DLD1 (cell line): Measurements from ENCODE around the gene ATG5.

Experiments used
- in situ Hi-C: cut with HindIII; loops from 2 replicates; pipeline ENCODE4 v1.10.0; 2017; ENCODE audit warnings: low sequenced_read_pairs

Gene ATG5

DNA sequence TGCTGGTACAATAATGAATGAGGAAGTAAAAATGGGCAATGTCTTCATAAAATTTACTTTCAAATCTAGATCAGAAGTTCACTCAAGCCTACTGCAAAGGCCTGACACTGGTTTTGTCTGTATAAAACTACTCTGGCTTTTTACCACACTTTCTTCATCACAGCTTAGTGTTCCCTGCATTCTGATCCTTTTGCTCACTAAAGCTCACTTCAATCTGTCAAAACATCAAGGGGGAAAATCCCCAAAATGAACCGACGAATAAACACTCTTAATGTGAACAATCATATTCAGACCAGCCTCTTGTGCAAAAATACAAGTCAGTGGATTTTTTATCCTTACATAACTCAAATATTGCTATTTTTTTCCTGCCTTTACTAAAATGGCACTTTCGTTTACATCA lies 140.9 kb downstream of the ATG5 start:
- in situ Hi-C loops = no loop called here

DNA sequence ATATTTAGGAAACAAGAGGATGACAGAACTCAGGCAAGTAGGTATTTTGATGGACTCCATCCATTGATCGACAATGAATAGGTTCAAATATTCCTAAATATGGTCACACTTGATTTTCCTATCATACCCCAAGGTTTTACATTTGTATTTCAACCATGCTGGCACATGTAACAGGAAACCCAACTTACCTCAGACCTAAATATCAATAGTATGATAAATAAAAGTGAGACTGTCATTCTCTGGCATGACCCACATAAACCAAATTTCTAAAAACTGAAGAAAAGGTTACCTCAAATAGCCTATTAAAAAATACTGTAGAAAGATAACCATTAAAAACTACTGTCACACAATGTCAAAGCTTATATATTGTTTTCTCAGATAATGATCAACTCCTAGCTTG lies 142.1 kb downstream of the ATG5 start:
- in situ Hi-C loops = no loop called here

DNA sequence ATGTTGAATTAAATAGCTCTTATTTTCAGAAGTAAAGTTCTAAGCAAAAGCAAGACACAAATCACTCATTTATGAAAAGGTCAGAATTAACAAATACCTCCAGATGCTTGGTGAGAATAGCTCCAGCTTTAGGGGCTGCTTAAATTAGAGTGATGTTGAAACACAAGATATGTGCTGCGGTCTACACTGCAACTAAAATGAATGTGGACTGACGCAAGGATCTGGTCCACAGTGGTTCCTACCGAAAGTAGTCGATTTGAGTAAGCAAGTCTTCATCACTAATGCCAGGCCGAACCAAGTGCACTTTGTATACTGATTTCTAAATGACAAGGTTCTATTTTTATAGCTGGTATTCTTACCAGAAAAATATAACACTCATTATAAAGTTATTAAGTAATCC lies 143.1 kb downstream of the ATG5 start:
- in situ Hi-C loops = no loop called here

DNA sequence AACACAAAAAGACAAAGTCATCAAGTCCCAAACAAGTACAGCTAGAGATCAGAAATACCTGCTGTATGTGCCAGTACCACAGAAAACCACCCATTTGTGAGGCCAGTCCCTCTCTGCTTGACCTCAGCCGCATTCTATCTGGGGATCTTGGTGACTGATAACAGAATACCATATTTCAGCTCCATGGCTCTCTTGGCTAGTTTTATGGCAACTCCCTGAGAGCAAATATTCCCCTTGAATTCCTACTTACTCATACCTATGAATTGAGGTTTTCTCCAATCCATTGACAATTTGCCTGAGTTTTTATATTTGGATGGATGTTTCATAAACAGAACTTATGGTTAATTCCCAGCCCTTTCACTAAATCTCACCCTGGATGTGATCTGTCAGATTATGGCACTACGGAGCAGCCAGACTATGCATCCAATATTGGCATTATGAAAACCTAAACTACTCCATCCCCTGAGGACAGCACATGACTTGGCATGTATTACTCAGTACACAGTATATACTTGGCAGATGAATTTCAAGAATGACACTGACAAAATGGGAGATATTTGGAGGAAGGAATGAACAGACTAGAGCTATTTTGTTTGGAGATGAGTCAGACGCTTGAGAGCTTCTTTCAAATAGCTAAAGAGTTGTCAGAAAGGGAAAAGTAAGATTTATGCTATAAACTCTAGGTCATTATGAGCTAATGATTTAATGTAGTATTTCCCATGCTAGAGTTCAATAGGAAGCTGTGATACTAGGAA lies 143.7 kb downstream of the ATG5 start:
- in situ Hi-C loops = no loop called here

DNA sequence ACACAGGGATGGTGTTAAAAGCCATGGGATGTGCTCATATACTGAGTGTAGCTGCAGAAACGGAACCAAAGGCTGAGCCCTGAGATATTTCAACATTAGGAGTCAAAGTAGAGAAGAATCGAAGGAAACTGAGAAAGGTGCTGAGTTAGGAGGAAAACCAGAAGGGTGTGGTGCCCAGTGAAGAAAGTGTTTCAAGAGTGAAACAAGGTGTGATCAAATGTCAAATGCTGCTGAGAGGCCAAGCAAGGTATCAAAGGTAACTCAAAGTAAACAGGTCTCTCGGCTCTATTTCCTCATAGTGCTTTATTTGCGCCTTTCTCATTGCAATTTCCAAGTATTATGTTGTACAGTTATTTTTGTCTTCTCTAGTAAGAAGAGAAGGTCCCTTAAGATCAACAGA lies 145.4 kb downstream of the ATG5 start:
- in situ Hi-C loops = no loop called here

DNA sequence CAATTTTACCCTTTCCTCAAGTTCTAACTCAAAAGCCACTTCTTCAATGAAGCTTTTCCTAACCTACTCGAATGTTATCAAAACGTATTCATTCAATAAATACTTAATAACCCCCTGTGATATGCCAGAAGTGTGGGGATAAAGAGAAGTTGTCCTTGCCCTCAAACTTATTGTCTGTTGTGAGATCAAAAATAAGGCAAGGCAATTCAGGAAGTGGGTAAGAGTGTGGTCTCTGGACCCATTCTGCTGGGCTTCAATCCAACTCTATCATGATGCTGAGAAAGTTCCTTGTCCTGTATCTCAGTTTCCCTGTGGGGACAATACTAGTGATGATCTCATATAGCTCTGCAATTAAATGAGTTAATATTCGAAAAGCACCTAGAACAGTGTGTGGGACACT lies 146.7 kb downstream of the ATG5 start:
- in situ Hi-C loops = no loop called here

DNA sequence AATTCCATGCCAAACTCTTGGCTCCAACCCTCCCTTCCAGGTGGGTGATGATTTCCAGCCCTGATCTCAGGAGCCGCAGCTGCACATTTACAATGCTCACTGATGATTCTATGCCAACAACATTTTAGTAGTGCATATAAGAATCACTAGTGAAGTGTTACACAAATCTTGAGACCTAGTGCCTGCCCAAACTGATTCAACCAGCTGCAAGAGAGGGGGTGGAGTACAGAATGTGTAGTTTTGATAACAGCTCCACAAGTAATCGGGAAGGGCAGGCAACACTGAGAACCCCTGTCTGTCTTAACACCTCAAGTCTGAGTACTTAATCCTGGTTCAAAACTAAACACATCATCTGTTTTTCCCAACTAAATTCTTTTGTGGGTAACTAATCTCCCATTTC lies 147.8 kb downstream of the ATG5 start:
- in situ Hi-C loops = no loop called here

DNA sequence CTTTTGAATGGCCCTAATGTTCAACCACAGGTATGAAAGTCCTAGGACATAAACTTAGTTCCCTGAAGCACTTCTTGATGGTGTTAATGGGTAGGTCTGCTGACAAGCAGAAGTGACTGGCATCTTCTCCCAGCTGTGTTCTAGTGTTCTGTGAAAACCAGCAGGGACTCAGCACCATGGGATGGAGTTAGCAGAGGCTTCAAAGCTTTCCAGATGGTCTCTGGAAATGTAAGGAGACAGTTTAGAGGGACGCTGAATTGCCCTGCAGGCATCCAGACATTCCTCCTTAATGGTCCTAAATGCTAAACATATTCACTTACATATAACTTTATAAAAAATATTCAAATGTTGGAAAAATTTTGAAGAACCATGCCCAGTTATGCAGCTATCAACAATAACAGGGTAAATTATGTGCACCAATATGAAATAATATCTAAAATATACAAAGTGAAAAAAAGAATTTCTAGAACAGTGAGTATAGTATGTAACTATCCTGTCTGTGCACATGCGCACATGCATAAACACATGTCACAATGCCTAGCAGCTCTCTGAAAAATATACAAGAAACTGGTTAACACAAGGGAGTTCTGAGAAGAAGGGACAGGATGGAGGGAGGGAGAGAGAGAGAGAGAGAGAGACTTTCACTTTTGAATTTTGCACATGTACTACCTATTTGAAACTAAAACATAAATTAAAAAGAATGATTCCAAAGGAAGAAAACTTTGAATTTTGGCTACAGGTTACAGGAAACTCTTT lies 152.3 kb downstream of the ATG5 start:
- in situ Hi-C loops = no loop called here

DNA sequence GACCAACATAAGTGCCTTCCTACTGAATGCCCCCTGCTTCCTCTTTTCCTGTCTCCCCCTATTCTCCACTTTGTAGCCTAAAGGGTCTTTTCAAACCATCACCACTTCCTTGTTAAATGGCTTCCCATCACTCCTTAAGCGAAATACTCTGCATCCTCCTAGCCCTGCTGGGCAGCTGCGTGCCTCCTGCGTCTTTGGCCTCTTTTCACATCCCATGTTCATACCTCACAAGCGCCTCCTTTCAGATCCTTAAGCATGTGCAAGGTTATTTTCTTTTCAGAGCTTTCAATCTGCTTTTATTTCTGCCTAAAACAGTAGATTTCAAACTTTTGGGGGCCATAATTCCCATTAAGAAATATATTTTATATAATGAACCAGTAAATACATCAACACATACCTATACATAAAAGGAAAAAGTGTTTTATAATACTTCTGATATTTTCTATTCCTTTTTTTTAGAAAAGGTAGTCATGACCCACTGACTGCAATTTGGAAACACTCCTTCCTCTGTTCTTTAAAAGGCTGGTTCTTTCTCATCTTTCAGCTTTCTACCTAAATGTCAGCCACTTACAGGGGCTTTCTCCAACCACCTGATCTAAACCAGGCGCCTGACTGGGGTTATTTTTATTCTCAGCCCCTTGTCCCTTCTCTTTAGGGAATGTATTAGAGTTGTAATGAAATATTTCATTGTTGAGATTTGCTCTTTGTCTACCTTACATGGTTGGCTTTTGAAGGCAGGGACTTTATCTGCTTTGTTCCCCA lies 155.3 kb downstream of the ATG5 start:
- in situ Hi-C loops = no loop called here

DNA sequence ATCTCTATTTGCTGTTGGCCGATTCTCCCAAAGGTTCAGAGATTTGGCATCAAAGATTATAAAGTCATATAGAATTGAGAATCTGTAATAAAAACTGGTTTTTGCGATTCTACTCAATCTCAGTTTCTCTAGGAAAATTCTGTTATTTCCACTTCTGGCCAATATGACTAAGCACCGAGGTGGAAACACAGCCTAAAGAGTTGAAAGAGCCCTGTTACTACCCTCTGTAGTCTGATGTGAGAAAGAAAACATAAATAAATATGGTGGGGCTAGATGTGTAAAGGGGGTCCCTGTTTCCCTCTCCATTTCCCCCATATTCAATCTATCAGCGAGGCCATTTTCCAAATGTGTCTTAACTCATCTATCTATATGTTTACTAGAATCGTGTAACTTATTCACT lies 156.0 kb downstream of the ATG5 start:
- in situ Hi-C loops = no loop called here

DNA sequence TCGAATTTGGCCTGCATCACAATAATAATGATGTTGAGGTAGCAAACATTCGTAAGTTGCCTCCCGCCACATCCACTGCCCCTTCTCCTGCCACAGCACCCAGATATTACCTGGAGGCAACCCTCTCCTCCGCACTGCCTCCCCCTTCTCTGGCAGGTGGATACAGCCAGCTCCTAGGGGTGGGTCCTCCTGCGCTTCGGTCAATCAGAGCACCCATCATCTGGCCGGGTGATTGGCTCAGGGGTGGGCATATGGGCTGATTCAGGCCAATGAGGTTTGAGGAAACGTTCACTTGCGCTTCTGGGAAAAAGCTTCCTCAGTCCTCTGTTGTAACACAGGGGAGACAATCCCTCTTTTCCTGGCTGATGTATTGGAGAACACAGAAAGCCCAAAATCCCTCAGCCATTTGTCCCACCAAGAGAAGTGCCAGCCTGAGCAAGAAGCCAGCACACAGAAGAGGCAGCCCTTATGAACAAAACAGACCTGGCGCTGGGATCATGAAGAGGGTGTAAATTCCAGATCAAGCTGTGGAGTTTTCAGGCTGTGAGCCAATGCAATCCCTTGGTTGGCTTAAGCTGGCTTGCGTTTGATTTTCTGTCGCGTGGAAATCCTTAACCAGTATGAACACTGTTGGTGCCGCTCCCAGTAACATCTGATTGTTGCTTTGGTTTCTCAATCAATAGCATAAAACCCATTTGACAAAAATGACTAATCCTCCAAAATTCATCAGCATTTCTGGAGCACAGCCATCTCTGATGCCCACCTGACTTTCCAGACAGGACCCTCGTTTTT lies 157.3 kb downstream of the ATG5 start:
- in situ Hi-C loops = no loop called here

DNA sequence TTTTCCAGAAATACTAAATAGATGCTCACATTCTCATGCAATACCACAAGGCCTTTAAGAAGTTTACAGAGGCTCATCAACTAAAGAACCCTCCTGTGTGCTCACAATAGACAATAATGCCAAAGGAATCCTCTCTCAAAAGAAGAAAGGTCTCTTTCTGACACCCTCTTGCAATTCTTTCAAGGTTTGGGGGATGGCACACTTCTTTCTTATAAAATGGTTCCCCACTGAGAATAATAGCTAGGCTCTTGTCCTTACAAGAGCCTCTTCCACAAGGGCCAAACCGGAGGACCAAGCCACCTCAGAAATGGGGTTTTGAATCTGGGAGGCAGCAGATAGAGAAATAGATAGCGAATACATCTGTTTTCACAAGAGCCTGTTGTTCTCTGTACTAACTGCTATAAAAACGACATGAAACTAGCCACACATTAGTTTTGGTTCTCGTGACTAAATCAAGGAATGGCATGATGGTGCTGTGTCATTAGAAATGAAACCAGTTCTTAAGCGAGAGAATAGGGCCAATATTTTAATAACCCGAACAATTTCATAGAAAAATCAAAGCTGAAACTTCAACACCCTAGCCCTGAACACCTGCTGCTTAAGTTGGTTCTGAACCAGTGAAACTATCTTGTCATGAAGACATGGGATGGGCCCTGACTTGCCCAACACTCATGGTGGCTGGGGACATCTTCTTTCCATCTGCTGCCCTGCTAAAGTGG lies 158.3 kb downstream of the ATG5 start:
- in situ Hi-C loops = no loop called here

DNA sequence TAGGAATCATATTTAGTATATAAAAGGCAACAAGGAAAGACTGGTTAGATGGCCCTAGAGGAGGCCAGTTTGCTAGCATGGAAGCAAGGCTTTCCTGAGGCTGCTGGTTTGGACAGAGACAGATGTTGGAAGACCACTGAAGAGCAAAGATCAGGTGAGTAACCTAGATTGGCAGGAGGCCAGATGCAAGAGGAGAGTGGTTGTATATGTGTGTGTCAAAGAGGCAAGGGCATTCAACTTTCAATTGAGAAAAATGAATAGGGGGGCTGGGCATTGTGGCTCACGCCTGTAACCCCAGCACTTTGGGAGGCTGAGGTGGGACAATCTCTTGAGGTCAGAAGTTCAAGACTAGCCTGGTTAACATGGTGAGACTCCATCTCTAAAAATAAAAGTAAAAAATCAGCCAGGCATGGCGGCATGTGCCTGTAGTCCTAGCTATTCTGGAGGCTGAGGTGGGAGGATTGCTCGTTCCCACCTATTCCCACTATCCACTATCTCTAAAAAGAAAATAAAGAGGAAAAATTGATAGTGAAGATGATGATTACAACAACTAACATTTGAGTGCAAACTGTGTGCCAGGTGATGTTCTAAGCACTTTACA lies 159.6 kb downstream of the ATG5 start:
- in situ Hi-C loops = no loop called here

DNA sequence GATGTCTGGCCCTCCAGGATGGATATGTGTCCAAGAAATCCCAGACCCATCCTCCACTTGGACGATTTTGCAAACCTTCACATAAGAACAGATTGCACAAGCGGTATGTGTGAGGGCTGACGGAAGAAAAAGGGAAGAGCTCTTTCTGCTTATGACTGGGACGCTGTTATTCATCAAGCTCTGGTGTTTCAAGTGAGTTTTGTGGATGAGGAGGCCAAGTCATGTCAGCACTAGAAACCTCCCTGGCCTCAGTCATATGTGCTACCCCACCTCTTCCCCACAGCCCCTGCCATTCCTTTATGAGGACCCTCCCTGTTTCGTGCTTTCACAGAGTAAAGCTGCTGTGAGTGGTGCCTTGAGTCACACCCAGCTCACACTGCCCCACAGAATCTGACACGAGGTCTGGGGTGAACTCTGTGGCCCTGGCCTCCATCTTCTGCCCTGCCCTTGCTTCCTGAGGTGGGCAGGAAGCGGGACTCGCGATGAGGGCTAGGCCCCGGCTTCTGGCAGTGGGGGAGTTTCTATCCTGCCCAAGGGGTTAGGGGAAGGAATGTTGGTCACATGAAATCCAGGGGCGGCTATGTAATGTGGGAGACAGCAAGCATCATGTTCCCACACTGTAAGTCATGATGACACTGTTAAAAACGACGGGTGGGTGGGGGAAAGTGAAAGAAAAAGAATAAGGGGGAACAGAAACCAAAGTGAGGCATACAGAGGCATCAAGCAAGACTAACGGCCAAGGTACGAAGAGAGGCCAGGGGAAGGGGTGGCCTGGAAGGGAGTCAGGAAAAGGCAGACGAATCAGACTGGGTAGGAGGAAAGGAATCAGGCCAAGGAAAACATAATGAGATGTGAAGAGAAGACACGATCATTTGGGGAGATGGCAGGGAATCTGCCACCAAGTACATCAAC lies 161.3 kb downstream of the ATG5 start:
- in situ Hi-C loops = no loop called here

DNA sequence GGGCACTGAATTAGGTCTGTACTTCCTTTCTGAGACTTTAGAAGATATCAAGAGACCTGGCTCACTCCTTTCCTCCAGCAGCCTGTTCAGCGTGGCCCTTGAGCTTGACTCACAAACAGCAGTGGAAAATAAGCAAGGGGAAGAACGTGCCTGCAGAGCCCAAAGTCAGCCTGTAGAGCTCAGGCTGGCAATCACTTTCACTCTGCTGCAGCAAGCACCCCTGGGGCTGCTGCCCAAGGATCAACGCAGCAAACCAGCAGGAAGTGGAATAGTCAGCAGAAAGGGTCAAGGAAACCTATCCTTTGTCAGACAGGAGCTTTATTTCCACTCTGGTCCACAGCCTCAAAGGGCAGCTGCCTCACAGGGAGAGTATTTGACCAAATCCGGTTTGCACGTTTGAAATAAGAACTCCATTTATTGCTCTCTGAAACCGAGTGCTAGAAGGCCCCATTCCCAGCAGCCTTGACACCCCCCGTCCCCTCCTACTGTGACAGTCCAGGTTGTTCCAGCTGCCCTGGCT lies 162.1 kb downstream of the ATG5 start:
- in situ Hi-C loops = no loop called here

DNA sequence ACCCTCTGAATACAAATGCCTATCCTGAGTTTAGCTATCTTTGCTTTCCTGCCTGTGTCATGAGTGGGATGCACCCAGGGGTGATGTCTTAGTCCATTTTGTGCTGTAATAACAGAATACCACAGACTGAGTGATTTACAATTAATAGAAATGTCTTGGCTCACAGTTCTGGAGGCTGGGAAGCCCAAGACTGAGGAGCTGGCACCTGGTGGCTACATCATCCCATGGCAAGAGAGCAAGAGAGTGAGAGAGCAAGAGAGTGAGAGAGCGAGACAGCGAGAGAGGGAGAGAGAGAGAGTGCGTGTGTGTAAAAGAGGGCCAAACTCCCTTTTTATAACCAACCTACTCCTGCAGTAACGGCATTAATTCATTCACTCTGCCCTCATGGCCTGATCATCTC lies 162.6 kb downstream of the ATG5 start:
- in situ Hi-C loops = no loop called here

DNA sequence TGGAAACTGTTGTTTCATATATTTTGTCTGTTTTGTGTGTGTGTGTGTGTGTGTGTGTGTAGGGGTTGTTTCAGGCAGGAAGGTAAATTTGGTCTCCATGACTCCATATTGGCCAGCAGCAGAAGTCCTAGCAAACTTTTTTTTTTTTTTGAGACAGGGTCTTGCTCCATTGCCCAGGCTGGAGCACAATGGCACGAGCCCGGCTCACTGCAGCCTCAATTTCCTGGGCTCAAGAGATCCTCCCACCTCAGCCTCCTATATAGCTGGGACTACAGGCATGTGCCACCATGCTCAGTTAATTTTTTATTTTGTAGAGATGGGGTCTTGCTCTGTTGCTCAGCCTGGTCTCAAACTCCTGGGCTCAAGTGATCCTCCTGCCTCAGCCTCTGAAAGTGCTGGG lies 163.7 kb downstream of the ATG5 start:
- in situ Hi-C loops = no loop called here

DNA sequence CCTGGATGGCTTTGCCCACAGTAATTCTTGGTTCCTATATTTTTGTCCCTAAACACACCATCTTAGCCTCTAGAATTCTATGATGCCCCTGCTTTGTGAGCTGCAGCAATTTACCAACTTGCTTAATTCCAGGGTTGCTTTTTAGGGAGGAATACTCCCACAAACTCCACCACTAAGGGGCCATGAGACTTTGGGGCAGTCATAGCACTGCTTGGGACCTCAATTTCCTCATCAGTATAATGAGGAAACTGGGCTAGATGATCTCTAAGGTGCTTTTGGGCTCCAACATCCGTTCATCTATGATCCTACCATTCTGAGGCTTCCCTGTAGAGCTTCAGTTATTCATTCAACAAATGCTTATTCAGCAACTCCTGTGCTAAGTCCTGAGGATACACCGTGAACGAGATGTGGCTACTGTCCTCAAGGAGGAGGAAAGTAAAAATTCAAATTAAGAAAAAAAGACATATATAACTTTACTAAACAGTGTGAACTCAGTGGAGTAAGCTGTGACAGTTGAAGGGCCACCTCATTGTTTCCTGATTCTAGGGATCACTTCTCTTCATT lies 164.2 kb downstream of the ATG5 start:
- in situ Hi-C loops = no loop called here
